ENCODE measurements around the gene C20orf144.

The C20orf144 gene

GRCh38 chr20:33662172-33662571, at the start of gene C20orf144:
TSS of gene C20orf144 (plus strand) at chr20:33662327. CDS start at chr20:33662346, 19 bp downstream.
- CTCF ChIA-PET, result interaction anchor here (1.5 to 2.0 kb wide), 2 partner anchors 9 to 205 kb away, joined by 3 to 16 read pairs; no protein-coding TSS in a partner anchor
- POLR2A ChIA-PET, result no interaction called here
- no peak for TF ChIP-seq CTCF (IDR thresholded peaks at IDR 0.05; ENCODE audit: control extremely low read depth, extremely low read depth, low read depth, missing control alignments)
- DNase-seq (ENCODE audit: extremely low spot score), result no peak

- POLR2A ChIA-PET, result no interaction called here
- CTCF ChIA-PET, result interaction anchor here (1.0 to 1.8 kb wide), 4 partner anchors 9 to 32 kb away, joined by 3 read pairs; no protein-coding TSS in a partner anchor
- DNase-seq (ENCODE audit: extremely low spot score), result no peak
- no peak for TF ChIP-seq CTCF (IDR thresholded peaks at IDR 0.05; ENCODE audit: control extremely low read depth, extremely low read depth, low read depth, missing control alignments)
Observed at GRCh38 chr20:33621717-33622400, 40.3 kb upstream of the C20orf144 start.

DNA sequence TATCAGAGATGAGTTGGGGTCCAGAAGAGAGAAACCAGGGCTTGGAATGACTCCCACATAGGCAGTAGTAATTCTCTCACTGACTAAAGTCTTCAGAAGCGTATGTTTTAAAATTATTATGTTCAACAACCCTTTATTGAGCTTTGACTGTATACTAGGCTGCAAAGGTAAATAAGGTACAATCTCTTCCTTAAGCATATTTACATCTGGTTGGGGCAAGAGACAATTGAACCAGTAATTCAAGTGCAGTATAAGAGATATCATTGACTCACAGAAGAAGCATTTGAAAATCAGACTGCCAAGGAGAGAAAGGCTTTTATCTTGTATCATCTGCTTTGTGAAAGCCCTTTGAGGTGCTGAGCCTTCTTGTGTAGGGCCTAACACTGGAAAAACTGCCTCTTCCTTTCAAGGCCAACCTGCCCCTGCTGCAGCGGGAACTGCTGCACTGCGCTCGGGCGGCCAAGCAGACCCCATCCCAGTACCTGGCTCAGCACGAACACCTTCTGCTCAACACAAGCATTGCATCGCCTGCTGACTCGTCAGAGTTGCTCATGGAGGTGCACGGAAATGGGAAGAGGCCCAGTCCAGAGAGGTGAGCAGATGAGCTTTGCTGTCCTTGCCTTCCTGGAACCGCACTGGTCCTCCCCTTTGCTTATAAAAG, 39.3 kb upstream of the C20orf144 start:
- DNase-seq (ENCODE audit: extremely low spot score), result no peak
- CTCF ChIA-PET, result interaction anchor here (1.0 to 1.8 kb wide), 4 partner anchors 8 to 31 kb away, joined by 3 read pairs; no protein-coding TSS in a partner anchor
- POLR2A ChIA-PET, result no interaction called here
- no peak for TF ChIP-seq CTCF (IDR thresholded peaks at IDR 0.05; ENCODE audit: control extremely low read depth, extremely low read depth, low read depth, missing control alignments)

DNA sequence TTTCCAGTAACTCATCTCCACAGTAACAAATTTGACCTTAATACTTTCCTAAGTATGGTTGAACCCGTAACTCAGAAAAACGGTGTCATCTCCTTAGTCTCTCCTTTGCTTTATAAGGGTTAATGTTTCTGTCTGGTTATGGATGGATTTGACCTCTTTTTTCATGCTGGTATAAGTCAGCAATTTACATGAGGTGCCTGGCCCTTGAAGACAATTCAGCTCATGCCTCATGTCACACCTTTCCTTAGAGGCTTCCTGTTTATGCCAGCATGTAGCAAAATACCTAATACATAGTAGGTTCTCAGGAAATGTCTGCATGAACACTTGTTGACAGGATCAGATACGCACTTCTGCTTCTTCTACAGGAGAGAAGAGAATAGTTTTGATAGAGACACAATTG, 37.7 kb upstream of the C20orf144 start:
- no peak for DNase-seq (ENCODE audit: extremely low spot score)
- ChIA-PET POLR2A (no interaction called here), CTCF (no interaction called here)
- TF ChIP-seq CTCF (IDR thresholded peaks at IDR 0.05; ENCODE audit: control extremely low read depth, extremely low read depth, low read depth, missing control alignments), result no peak

- CTCF ChIA-PET, result interaction anchor here (0.9 to 1.5 kb wide), 2 partner anchors 17 to 39 kb away, joined by 3 to 4 read pairs; no protein-coding TSS in a partner anchor
- DNase-seq (ENCODE audit: extremely low spot score), result no peak
- no peak for TF ChIP-seq CTCF (IDR thresholded peaks at IDR 0.05; ENCODE audit: control extremely low read depth, extremely low read depth, low read depth, missing control alignments)
- POLR2A ChIA-PET, result no interaction called here
Observed at GRCh38 chr20:33626190-33626589, 35.9 kb upstream of the C20orf144 start.

DNA sequence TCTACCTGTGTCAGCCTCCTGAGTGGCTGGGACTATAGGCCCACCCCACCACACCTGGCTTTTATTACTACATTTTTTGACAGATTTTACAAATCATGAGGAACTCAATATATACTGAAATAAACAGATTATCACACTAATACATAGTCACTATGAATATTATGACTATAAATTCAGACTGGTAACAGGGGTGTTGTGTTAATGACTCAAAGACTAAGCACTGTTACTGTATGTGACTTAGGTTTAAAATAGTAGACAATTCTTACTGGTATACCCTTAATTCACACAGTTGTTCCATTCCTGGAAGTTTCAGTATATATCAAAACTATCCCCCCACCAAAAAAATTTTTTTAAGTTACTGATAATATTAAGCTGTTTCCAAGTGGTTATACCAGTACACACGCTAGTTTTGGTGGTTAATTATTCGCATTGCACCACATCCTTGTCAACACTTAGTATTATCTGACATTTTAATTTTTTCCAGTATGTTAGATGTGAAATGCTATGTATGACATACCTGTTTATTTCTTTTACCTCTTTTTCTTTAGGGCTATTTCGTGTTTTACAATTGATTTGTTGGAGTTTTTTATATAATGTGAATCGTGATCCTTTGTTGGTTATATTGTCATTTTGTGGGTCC, 34.4 kb upstream of the C20orf144 start:
- DNase-seq (ENCODE audit: extremely low spot score), result no peak
- POLR2A ChIA-PET, result no interaction called here
- no peak for TF ChIP-seq CTCF (IDR thresholded peaks at IDR 0.05; ENCODE audit: control extremely low read depth, extremely low read depth, low read depth, missing control alignments)
- CTCF ChIA-PET, result no interaction called here

Data from GM10248 (cell line).